ENCODE results near the gene MSMP. TPM values are rescaled to one million over a fixed set of nuclear protein-coding genes. Genes with fewer than 3 reads are reported as not detected.

Gene MSMP
- total and polyA plus RNA-seq, 4 donors: 2.0 TPM; not detected in 2

DNA sequence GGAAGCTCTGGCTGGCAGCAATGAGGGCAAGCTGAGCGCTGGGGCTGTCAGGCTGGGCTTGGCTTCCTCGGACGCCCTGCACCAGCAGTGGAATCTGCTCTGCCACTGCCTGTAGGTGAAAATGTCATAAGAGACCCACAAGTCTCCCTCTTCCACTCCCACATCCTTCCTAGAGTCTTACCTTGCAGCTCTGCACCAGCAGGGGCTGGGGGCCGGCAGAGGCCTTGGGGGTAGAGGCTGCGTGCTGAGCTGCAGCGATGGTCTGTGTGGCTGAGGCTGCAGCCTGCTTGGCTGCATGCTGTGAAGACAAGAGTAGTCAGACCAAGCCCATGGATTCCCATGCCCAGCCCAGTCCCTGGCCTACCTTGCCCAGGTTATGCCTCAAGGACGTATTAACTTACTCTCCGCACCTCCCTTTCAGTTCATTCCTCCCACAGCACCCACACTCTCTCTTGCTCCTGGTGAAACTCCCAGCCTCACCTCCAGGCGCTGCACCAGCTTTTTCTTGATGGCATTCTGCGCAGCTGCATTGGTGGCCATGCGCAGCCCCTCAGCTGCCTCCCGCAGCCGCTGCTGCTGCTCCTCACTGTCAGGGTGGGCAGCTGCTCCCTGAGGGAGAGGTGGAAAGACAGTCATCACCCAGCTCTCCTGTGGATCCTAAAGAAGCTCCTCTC is 39.4 kb downstream of the MSMP start:
- Histone ChIP-seq H3K4me1 (ENCODE audit: control insufficient read depth in 1 of 2, insufficient read depth in 2 of 2, low read length in 2 of 2) (no peaks in the 10 kb centered on the region), H3K36me3 (ENCODE audit: control insufficient read depth in 1 of 2, insufficient read depth in 2 of 2, low read length in 1 of 2) (peaks cover 18 to 57% of the 10 kb centered on the region in 2 donors), H3K9me3 (ENCODE audit: control insufficient read depth, low read length) (no peaks in the 10 kb centered on the region), H3K27me3 (ENCODE audit: control insufficient read depth in 1 of 2, insufficient read depth in 2 of 2, low read length in 1 of 2) (no peaks in the 10 kb centered on the region), H3K27ac (ENCODE audit: low read depth in 1 of 2, low read length in 2 of 2) (peak overlapping the region in 1 of 2 donors; percentile 4), H3K4me3 (ENCODE audit: low read length in 2 of 2) (no peak overlapping the region)
- 91 to 93% methylated on average over 13 of the region's 13 CpGs for WGBS, 2 donors
- DNase-seq (peak in 1 of 2 donors; percentile 16), ATAC-seq (ENCODE audit: low FRiP score) (no peak)
- intact Hi-C loops (cut with DNase I): no loop called here

DNA sequence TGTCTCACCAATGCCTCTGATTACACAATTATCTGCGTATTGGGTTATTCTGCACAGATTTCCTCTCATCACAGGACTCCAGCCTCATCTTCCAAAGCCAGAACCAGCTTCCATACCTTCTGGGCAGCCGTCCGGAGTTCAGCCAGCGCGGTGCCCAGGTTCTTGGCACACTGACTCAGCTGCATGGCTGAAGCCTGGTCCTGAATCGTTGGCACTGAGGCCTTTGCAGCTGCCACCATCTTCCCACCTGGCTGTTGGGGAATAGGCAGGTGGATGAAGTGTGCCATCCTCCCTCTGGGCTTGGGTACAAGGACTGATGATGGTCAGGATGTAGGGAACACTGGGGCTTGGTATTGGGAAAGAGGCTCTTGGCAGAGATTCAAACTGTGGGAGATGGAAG is 40.0 kb downstream of the MSMP start:
- WGBS, 2 donors: 73 to 78% methylated on average over 6 of the region's 6 CpGs
- ATAC-seq (ENCODE audit: low FRiP score) (no peak), DNase-seq (peak; percentile 29 to 59)
- Histone ChIP-seq H3K4me3 (ENCODE audit: low read length in 2 of 2) (no peak overlapping the region), H3K9me3 (ENCODE audit: control insufficient read depth, low read length) (no peaks in the 10 kb centered on the region), H3K36me3 (ENCODE audit: control insufficient read depth in 1 of 2, insufficient read depth in 2 of 2, low read length in 1 of 2) (peaks cover 17 to 51% of the 10 kb centered on the region in 2 donors), H3K27ac (ENCODE audit: low read depth in 1 of 2, low read length in 2 of 2) (no peak overlapping the region), H3K4me1 (ENCODE audit: control insufficient read depth in 1 of 2, insufficient read depth in 2 of 2, low read length in 2 of 2) (no peaks in the 10 kb centered on the region), H3K27me3 (ENCODE audit: control insufficient read depth in 1 of 2, insufficient read depth in 2 of 2, low read length in 1 of 2) (no peaks in the 10 kb centered on the region)
- intact Hi-C loops (cut with DNase I): no loop called here

- H3K27ac ChIP-seq (ENCODE audit: low read depth in 1 of 2, low read length in 2 of 2): no peak overlapping the region
- 88 to 92% methylated on average over 3 of the region's 3 CpGs for WGBS, 2 donors
- no peak for DNase-seq
- H3K4me3 ChIP-seq (ENCODE audit: low read length in 2 of 2): no peak overlapping the region
- no peaks in the 10 kb centered on the region for H3K4me1 ChIP-seq (ENCODE audit: control insufficient read depth in 1 of 2, insufficient read depth in 2 of 2, low read length in 2 of 2)
- H3K9me3 ChIP-seq (ENCODE audit: control insufficient read depth, low read length): no peaks in the 10 kb centered on the region
- H3K27me3 ChIP-seq (ENCODE audit: control insufficient read depth in 1 of 2, insufficient read depth in 2 of 2, low read length in 1 of 2): no peaks in the 10 kb centered on the region
- intact Hi-C loops (cut with DNase I): no loop called here
- no peak for ATAC-seq (ENCODE audit: low FRiP score)
- peaks cover 17 to 47% of the 10 kb centered on the region in 2 donors for H3K36me3 ChIP-seq (ENCODE audit: control insufficient read depth in 1 of 2, insufficient read depth in 2 of 2, low read length in 1 of 2)
These were observed 40.5 kb downstream of the MSMP start for GRCh38 chr9:35713578-35713977.

DNA sequence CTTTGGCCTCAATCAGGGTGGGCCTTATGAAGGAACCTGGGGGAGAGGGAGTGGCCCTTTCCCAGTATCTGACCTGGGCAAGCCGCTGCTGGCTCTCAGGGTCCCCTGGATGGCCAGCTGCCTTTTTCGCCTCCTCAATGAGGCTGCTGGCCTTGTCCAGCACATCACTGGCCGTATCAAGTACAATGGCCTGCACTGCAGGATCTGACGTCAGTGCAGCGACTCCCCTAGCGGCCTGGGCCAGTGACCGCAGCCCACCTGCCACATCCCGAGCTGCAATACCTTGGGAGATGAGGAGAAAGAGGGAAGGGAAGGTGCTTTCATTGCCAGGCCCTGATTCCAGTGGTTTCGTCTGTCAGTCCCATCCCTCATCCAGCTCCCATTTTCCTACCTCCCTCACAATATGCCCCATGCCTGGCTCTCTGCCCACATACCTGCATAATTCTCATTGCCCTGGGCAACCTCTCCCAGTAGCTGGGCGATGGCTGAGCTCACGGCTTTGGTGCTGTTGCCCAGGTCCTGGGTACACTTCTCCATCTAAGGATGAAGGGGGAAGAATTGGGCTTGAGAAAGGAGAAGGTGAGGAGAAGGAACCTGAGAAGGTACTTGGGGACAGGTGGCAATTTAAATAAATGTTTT is 41.2 kb downstream of the MSMP start:
- Histone ChIP-seq H3K4me1 (ENCODE audit: control insufficient read depth in 1 of 2, insufficient read depth in 2 of 2, low read length in 2 of 2) (no peaks in the 10 kb centered on the region), H3K36me3 (ENCODE audit: control insufficient read depth in 1 of 2, insufficient read depth in 2 of 2, low read length in 1 of 2) (peaks cover 17 to 49% of the 10 kb centered on the region in 2 donors), H3K27ac (ENCODE audit: low read depth in 1 of 2, low read length in 2 of 2) (no peak overlapping the region), H3K9me3 (ENCODE audit: control insufficient read depth, low read length) (no peaks in the 10 kb centered on the region), H3K27me3 (ENCODE audit: control insufficient read depth in 1 of 2, insufficient read depth in 2 of 2, low read length in 1 of 2) (no peaks in the 10 kb centered on the region), H3K4me3 (ENCODE audit: low read length in 2 of 2) (no peak overlapping the region)
- 78 to 84% methylated on average over 11 of the region's 11 CpGs for WGBS, 2 donors
- intact Hi-C loops (cut with DNase I): no loop called here
- DNase-seq: peak; percentile 21 to 55
- no peak for ATAC-seq (ENCODE audit: low FRiP score)

DNA sequence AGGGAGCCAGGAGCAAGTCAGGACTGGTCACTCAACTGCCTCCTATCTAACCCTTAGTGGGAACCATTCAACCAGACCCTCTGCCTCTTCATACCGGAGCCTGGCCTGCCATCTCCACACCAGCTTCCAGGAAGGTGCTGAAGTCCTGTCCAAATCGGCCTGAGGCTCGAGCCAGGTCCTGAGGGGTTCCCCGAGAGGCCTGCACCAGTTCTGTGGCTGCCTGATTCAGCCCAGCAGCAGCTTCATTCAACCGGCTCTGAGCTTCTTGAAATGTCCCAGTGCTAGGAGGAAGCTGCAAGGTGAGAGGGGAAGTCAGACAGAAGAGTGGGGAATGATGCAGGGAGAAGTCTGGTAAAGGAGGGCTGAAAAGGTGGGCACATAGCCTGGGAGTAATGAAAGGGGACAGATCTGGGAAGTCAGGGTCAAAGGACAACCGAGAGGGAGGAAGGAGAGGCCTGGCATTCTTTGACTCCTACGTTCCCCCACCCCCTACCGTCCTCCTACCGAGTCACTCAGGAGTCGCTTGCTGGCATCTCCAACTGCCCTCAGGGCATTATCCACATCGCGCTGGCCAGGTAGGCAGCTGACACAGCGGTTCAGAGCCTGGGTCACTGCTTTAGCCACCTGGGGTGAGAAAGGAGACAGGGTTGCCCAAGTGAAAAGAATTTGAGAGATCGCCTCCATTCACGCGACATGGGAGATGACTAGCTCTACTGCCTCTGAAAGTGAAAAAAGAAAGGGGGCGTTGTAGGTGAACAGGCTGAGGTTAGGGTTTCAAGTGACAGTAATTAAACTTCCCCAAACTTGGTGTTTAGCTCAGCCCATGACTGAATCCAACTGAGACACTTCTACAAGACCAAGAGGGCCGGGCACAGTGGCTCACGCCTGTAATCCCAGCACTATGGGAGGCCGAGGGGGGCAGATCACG is 42.3 kb downstream of the MSMP start:
- ATAC-seq (ENCODE audit: low FRiP score) (no peak), DNase-seq (no peak)
- intact Hi-C loops (cut with DNase I): no loop called here
- Histone ChIP-seq H3K4me1 (ENCODE audit: control insufficient read depth in 1 of 2, insufficient read depth in 2 of 2, low read length in 2 of 2) (no peaks in the 10 kb centered on the region), H3K27ac (ENCODE audit: low read depth in 1 of 2, low read length in 2 of 2) (no peak overlapping the region), H3K9me3 (ENCODE audit: control insufficient read depth, low read length) (no peaks in the 10 kb centered on the region), H3K4me3 (ENCODE audit: low read length in 2 of 2) (no peak overlapping the region), H3K27me3 (ENCODE audit: control insufficient read depth in 1 of 2, insufficient read depth in 2 of 2, low read length in 1 of 2) (no peaks in the 10 kb centered on the region), H3K36me3 (ENCODE audit: control insufficient read depth in 1 of 2, insufficient read depth in 2 of 2, low read length in 1 of 2) (peaks cover 8 to 48% of the 10 kb centered on the region in 2 donors)
- WGBS, 2 donors: 80 to 82% methylated on average over 21 of the region's 21 CpGs

GRCh38 chr9:35710818-35711500 is 43.1 kb downstream of the MSMP start:
- Histone ChIP-seq H3K27ac (ENCODE audit: low read depth in 1 of 2, low read length in 2 of 2) (no peak overlapping the region), H3K4me1 (ENCODE audit: control insufficient read depth in 1 of 2, insufficient read depth in 2 of 2, low read length in 2 of 2) (no peaks in the 10 kb centered on the region), H3K4me3 (ENCODE audit: low read length in 2 of 2) (no peak overlapping the region), H3K27me3 (ENCODE audit: control insufficient read depth in 1 of 2, insufficient read depth in 2 of 2, low read length in 1 of 2) (no peaks in the 10 kb centered on the region), H3K9me3 (ENCODE audit: control insufficient read depth, low read length) (no peaks in the 10 kb centered on the region), H3K36me3 (ENCODE audit: control insufficient read depth in 1 of 2, insufficient read depth in 2 of 2, low read length in 1 of 2) (peaks cover 8 to 54% of the 10 kb centered on the region in 2 donors)
- 69% methylated on average over 7 of the region's 7 CpGs for WGBS, 2 donors
- ATAC-seq (ENCODE audit: low FRiP score) (no peak), DNase-seq (no peak)
- intact Hi-C loops (cut with DNase I): no loop called here

DNA sequence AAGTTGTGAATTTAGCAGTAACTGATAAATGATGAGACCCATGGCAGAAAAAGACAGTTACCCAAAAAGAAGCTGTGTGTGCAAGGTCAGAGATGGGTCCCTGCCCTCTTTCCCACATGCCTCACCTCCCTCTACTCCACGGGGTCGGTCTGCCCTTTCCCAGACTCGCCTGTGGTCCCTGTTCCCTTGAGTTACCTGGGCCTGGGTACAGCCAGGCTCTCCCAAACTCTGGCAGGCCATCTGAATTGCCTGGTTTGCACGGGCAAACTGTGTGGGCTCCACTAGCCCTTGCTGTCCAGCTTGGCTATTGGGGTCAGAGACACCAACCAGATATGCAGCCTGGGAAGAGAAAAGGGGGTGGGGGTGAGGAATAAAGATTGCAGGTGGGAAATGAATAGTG is 45.9 kb downstream of the MSMP start:
- peaks cover 13 to 63% of the 10 kb centered on the region in 2 donors for H3K36me3 ChIP-seq (ENCODE audit: control insufficient read depth in 1 of 2, insufficient read depth in 2 of 2, low read length in 1 of 2)
- no peaks in the 10 kb centered on the region for H3K27me3 ChIP-seq (ENCODE audit: control insufficient read depth in 1 of 2, insufficient read depth in 2 of 2, low read length in 1 of 2)
- H3K9me3 ChIP-seq (ENCODE audit: control insufficient read depth, low read length): no peaks in the 10 kb centered on the region
- H3K4me3 ChIP-seq (ENCODE audit: low read length in 2 of 2): no peak overlapping the region
- 90% methylated on average over 4 of the region's 4 CpGs for WGBS, 2 donors
- intact Hi-C loops (cut with DNase I): no loop called here
- H3K4me1 ChIP-seq (ENCODE audit: control insufficient read depth in 1 of 2, insufficient read depth in 2 of 2, low read length in 2 of 2): no peaks in the 10 kb centered on the region
- no peak overlapping the region for H3K27ac ChIP-seq (ENCODE audit: low read depth in 1 of 2, low read length in 2 of 2)
- no peak for ATAC-seq (ENCODE audit: low FRiP score)
- no peak for DNase-seq

DNA sequence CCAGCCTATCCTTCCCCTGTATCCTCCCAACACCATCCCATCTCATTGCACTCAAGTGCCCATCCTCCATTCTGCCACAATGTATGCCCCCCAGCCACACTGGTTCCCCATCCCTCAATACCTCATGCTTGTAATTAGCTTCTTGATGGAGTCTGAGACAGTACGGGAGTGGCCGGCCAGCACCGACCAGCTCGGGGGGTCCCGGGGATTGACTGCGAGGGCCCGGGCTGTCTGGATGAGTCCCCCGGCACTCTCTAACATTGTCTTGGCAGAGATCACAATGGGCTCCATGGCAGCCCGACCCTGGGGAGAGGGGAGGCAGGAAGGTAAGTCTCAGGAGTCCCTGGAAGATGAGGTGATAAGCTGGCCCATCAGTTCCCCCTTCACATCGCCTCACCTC is 47.1 kb downstream of the MSMP start:
- H3K27me3 ChIP-seq (ENCODE audit: control insufficient read depth in 1 of 2, insufficient read depth in 2 of 2, low read length in 1 of 2): no peaks in the 10 kb centered on the region
- intact Hi-C loops (cut with DNase I): no loop called here
- H3K27ac ChIP-seq (ENCODE audit: low read depth in 1 of 2, low read length in 2 of 2): no peak overlapping the region
- H3K4me1 ChIP-seq (ENCODE audit: control insufficient read depth in 1 of 2, insufficient read depth in 2 of 2, low read length in 2 of 2): no peaks in the 10 kb centered on the region
- H3K4me3 ChIP-seq (ENCODE audit: low read length in 2 of 2): no peak overlapping the region
- no peak for DNase-seq
- no peak for ATAC-seq (ENCODE audit: low FRiP score)
- WGBS, 2 donors: 84% methylated on average over 10 of the region's 10 CpGs
- H3K9me3 ChIP-seq (ENCODE audit: control insufficient read depth, low read length): no peaks in the 10 kb centered on the region
- H3K36me3 ChIP-seq (ENCODE audit: control insufficient read depth in 1 of 2, insufficient read depth in 2 of 2, low read length in 1 of 2): peaks cover 13 to 60% of the 10 kb centered on the region in 2 donors

All from aorta (tissue), 5 donors.